Activated CD8-positive, alpha-beta memory T cell treated with anti-CD3 and anti-CD28 coated beads for 24 hours (primary cell): Measurements from ENCODE around the gene FAM124A.

Source experiments
- DNase-seq: peaks from one replicate; pipeline ENCODE4 v3.0.0-alpha.2; 2020

The FAM124A gene

GRCh38 chr13:51221674-51222036 is 543 bp upstream of the FAM124A start:
- no peak for DNase-seq

GRCh38 chr13:51222686-51223559 is 725 bp downstream of the FAM124A start:
- DNase-seq: peak; percentile 63

- no peak for DNase-seq
Measured at GRCh38 chr13:51223560-51224270, 1.5 kb downstream of the FAM124A start.

- no peak for DNase-seq
Measured at GRCh38 chr13:51225029-51225428, 2.8 kb downstream of the FAM124A start.

GRCh38 chr13:51227404-51227803 is 5.2 kb downstream of the FAM124A start:
- no peak for DNase-seq

- DNase-seq: no peak
Measured at GRCh38 chr13:51229101-51229719, 7.0 kb downstream of the FAM124A start.

- DNase-seq: no peak
Measured at GRCh38 chr13:51229731-51230130, 7.5 kb downstream of the FAM124A start.

- DNase-seq: no peak
Measured at GRCh38 chr13:51230477-51231105, 8.4 kb downstream of the FAM124A start.

- no peak for DNase-seq
Measured at GRCh38 chr13:51231456-51231855, 9.3 kb downstream of the FAM124A start.

GRCh38 chr13:51232328-51232727 is 10.1 kb downstream of the FAM124A start:
- DNase-seq: no peak

GRCh38 chr13:51233117-51233826 is 11.1 kb downstream of the FAM124A start:
- no peak for DNase-seq

GRCh38 chr13:51234676-51235075 is 12.5 kb downstream of the FAM124A start:
- DNase-seq: no peak

- DNase-seq: no peak
Measured at GRCh38 chr13:51235186-51235585, 13.0 kb downstream of the FAM124A start.

GRCh38 chr13:51235756-51236490 is 13.7 kb downstream of the FAM124A start:
- DNase-seq: no peak

- no peak for DNase-seq
Measured at GRCh38 chr13:51236491-51236792, 14.2 kb downstream of the FAM124A start.

GRCh38 chr13:51237386-51237785 is 15.2 kb downstream of the FAM124A start:
- DNase-seq: no peak

- DNase-seq: no peak
Measured at GRCh38 chr13:51237887-51238286, 15.7 kb downstream of the FAM124A start.

- no peak for DNase-seq
Measured at GRCh38 chr13:51240178-51240577, 18.0 kb downstream of the FAM124A start.

- no peak for DNase-seq
Measured at GRCh38 chr13:51240958-51241357, 18.8 kb downstream of the FAM124A start.

GRCh38 chr13:51241720-51242119 is 19.5 kb downstream of the FAM124A start:
- no peak for DNase-seq

GRCh38 chr13:51243227-51243626 is 21.0 kb downstream of the FAM124A start:
- no peak for DNase-seq

GRCh38 chr13:51243832-51244231 is 21.6 kb downstream of the FAM124A start:
- no peak for DNase-seq
